Measurements from ENCODE around the gene ZFPL1. TPM values are rescaled to one million over a fixed set of nuclear protein-coding genes. Genes with fewer than 3 reads are reported as not detected.

Gene ZFPL1
- total RNA-seq, 1 donor: 60.6 TPM

Small RNA genes lying within 50 kb of the gene (small RNA-seq; reads per million reads assigned to genes)
- not detected for gene SNX15

Other genes with a start within 250 kb of the ZFPL1 start
- gene CDC42BPG, start 239.6 kb upstream of the ZFPL1 start, total RNA-seq: 7.5 TPM
- 105 TPM for gene EHD1, start 205.6 kb upstream of the ZFPL1 start, total RNA-seq
- gene ATG2A, start 167.0 kb upstream of the ZFPL1 start, total RNA-seq: 29.9 TPM
- 5.9 TPM for gene PPP2R5B, start 159.5 kb upstream of the ZFPL1 start, total RNA-seq
- gene GPHA2, start 148.3 kb upstream of the ZFPL1 start, total RNA-seq: not detected
- gene MAJIN, start 112.1 kb upstream of the ZFPL1 start, total RNA-seq: not detected
- gene BATF2, start 87.3 kb upstream of the ZFPL1 start, total RNA-seq: 0.81 TPM
- 171 TPM for gene ARL2, start 70.1 kb upstream of the ZFPL1 start, total RNA-seq
- 25.9 TPM for gene SNX15, start 56.8 kb upstream of the ZFPL1 start, total RNA-seq
- 12.4 TPM for gene SAC3D1, start 43.0 kb upstream of the ZFPL1 start, total RNA-seq
- 94.5 TPM for gene NAALADL1, start 25.7 kb upstream of the ZFPL1 start, total RNA-seq
- gene CDCA5, start 182 bp upstream of the ZFPL1 start, total RNA-seq: 5.1 TPM
- gene VPS51, start 12.0 kb downstream of the ZFPL1 start, total RNA-seq: 657 TPM
- 46.6 TPM for gene TM7SF2, start 27.6 kb downstream of the ZFPL1 start, total RNA-seq
- gene ZNHIT2, start 33.5 kb downstream of the ZFPL1 start, total RNA-seq: 11.0 TPM
- 655 TPM for gene FAU, start 37.9 kb downstream of the ZFPL1 start, total RNA-seq
- gene MRPL49, start 38.1 kb downstream of the ZFPL1 start, total RNA-seq: 53.9 TPM
- 44.7 TPM for gene SYVN1, start 50.3 kb downstream of the ZFPL1 start, total RNA-seq
- not detected for gene SPDYC, start 86.0 kb downstream of the ZFPL1 start, total RNA-seq
- 160 TPM for gene CAPN1, start 97.7 kb downstream of the ZFPL1 start, total RNA-seq
- 18.9 TPM for gene POLA2, start 177.7 kb downstream of the ZFPL1 start, total RNA-seq
- 0.81 TPM for gene CDC42EP2, start 230.6 kb downstream of the ZFPL1 start, total RNA-seq
- 65.2 TPM for gene DPF2, start 249.6 kb downstream of the ZFPL1 start, total RNA-seq